Measurements from ENCODE around the gene C16orf74. TPM values are rescaled to one million over a fixed set of nuclear protein-coding genes. Genes with fewer than 3 reads are reported as not detected.
A peak's percentile ranks its signal among the peaks of the same experiment; 100 is the strongest.

C16orf74 gene
- total and polyA plus RNA-seq, 11 donors: 0.53 to 4.1 (median 1.6) TPM

- no peak for DNase-seq
Observed at GRCh38 chr16:85708338-85708737, 42.6 kb downstream of the C16orf74 start.

GRCh38 chr16:85707528-85708095 lies 43.3 kb downstream of the C16orf74 start:
- DNase-seq: no peak
- TF ChIP-seq CTCF (IDR thresholded peaks at IDR 0.05): no peak
- TF ChIP-seq POLR2A (IDR thresholded peaks at IDR 0.05): no peak
- intact Hi-C loops (cut with DNase I): no loop called here
- Histone ChIP-seq H3K27ac (no peak overlapping the region), H3K36me3 (no peaks in the 10 kb centered on the region), H3K27me3 (no peaks in the 10 kb centered on the region), H3K4me1 (no peaks in the 10 kb centered on the region), H3K9me3 (peaks cover 0 to 9% (median 6%) of the 10 kb centered on the region in 12 donors), H3K4me3 (no peak overlapping the region)
- no peak for ATAC-seq
- WGBS, 4 donors: 88 to 97% (median 91%) methylated on average over 12 to 16 of the region's 16 CpGs

More at GRCh38 chr16:85708338-85708737, 42.6 kb downstream of the C16orf74 start:
- no peak for ATAC-seq
- WGBS, 4 donors: 88 to 97% (median 93%) methylated on average over 6 of the region's 6 CpGs
- Histone ChIP-seq H3K4me3 (no peak overlapping the region), H3K9me3 (peaks cover 0 to 10% (median 6%) of the 10 kb centered on the region in 12 donors), H3K27ac (no peak overlapping the region), H3K4me1 (no peaks in the 10 kb centered on the region), H3K36me3 (no peaks in the 10 kb centered on the region), H3K27me3 (no peaks in the 10 kb centered on the region)
- TF ChIP-seq CTCF (IDR thresholded peaks at IDR 0.05) (no peak), POLR2A (IDR thresholded peaks at IDR 0.05) (no peak)
- intact Hi-C loops (cut with DNase I): no loop called here

- intact Hi-C loops (cut with DNase I): no loop called here
- Histone ChIP-seq H3K27me3 (no peaks in the 10 kb centered on the region), H3K36me3 (no peaks in the 10 kb centered on the region), H3K9me3 (peaks cover 0 to 2% (median 0%) of the 10 kb centered on the region in 12 donors), H3K4me3 (no peak overlapping the region), H3K4me1 (no peaks in the 10 kb centered on the region), H3K27ac (no peak overlapping the region)
- DNase-seq (no peak), ATAC-seq (no peak)
- TF ChIP-seq POLR2A (IDR thresholded peaks at IDR 0.05) (no peak), CTCF (IDR thresholded peaks at IDR 0.05) (no peak)
- WGBS, 4 donors: 89 to 96% (median 92%) methylated on average over 11 of the region's 11 CpGs
Observed at GRCh38 chr16:85706449-85707034, 44.4 kb downstream of the C16orf74 start.

- H3K9me3 ChIP-seq: peaks cover 0 to 2% (median 0%) of the 10 kb centered on the region in 12 donors
- intact Hi-C loops (cut with DNase I): no loop called here
- WGBS, 4 donors: 86 to 90% (median 88%) methylated on average over 16 to 20 of the region's 20 CpGs
- no peak for TF ChIP-seq POLR2A (IDR thresholded peaks at IDR 0.05)
- TF ChIP-seq CTCF (IDR thresholded peaks at IDR 0.05): no peak
- no peak overlapping the region for H3K4me3 ChIP-seq
- DNase-seq (no peak), ATAC-seq (peak in 3 of 4 donors; percentile 13 to 22 (median 20))
- no peaks in the 10 kb centered on the region for H3K36me3 ChIP-seq
- H3K27ac ChIP-seq: no peak overlapping the region
- no peaks in the 10 kb centered on the region for H3K4me1 ChIP-seq
- no peaks in the 10 kb centered on the region for H3K27me3 ChIP-seq
Observed at GRCh38 chr16:85704900-85705846, 45.7 kb downstream of the C16orf74 start.
